Measurements from ENCODE around the gene TRIM25. TPM values are rescaled to one million over a fixed set of nuclear protein-coding genes. Genes with fewer than 3 reads are reported as not detected.

TRIM25 gene
- total RNA-seq, 2 donors from 2014 or later, result 45.9 to 104 TPM

- ATAC-seq, result no peak
- Mint-ChIP-seq H3K27ac (peak overlapping the region; percentile 87 to 96), H3K36me3 (peaks cover 26% of the 10 kb centered on the region), H3K4me1 (ENCODE audit: low read depth in 2 of 2) (peaks cover 38 to 41% of the 10 kb centered on the region in 2 donors), H3K27me3 (peaks cover 0 to 7% of the 10 kb centered on the region in 2 donors), H3K9me3 (peaks cover 8% of the 10 kb centered on the region), H3K4me3 (no peak overlapping the region)
- DNase-seq (ENCODE audit: low spot score), result no peak
Measured at GRCh38 chr17:56917559-56918296, 3.9 kb upstream of the TRIM25 start.

DNA sequence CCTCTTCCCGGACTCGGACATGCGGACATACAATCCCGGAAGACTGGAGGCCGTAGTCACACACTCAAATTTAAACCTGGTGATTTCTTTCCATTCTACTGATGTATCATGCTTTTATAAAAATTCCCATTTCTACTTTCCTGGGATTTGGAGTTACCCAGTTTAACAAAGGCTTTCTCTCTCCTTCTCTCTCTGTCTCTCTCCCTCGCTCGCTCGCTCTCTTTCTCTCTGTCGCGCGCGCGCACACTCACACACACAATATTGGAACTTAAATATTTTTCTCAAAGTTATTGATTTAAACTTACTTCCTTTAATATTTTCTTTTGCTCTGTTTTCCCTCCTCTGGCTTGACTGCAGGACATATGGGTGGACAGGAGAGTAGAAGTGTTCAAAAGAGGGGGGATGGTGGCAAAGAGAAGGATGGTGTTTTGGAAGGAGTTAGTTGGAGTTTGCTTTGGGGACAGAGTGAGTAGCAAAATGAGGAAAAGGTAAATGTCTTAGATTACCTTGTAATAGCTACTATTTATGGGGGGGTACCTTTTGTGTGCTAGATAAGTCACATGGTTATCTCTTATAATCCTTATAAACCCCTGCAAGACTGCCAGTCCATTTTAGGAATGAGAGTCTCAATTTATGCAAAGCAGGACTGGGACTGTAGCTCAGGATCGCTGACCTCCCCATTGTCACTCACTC, 878 bp upstream of the TRIM25 start:
- Mint-ChIP-seq H3K4me3 (peak overlapping the region; percentile 95), H3K27ac (peak overlapping the region; percentile 87 to 96), H3K9me3 (peaks cover 6% of the 10 kb centered on the region), H3K36me3 (peaks cover 23% of the 10 kb centered on the region), H3K4me1 (ENCODE audit: low read depth in 2 of 2) (peaks cover 57% of the 10 kb centered on the region in 2 donors), H3K27me3 (no peaks in the 10 kb centered on the region)
- no peak for DNase-seq (ENCODE audit: low spot score)
- ATAC-seq, result no peak

DNA sequence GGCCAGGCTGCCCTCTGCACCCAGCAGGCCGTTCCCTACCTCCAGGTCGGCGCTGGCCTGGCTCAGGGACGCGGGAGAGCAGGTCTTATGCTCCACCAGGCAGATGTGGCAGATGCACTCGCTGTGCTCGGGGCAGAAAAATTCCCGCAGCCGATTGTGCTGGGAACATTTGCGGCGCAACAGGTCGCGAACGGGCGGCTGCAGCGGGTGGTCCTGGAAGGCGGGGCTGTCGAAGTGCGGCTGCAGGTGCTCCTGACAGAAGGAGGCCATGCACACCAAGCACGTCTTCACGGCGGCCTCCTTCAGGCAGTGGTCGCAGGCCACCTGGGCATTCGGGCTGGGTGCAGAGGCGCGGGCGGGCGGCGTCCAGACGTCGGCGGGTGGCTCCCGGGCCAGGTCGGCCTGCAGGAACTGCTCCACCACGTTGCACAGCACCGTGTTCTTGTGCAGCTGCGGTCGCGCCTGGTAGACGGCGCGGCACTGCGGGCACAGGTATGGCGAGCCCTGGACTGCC, 439 bp downstream of the TRIM25 start:
- H3K27me3 Mint-ChIP-seq, result no peaks in the 10 kb centered on the region
- peak overlapping the region; percentile 87 to 96 for H3K27ac Mint-ChIP-seq
- ATAC-seq, result peak; percentile 53 to 59
- peaks cover 21% of the 10 kb centered on the region for H3K36me3 Mint-ChIP-seq
- no peak for DNase-seq (ENCODE audit: low spot score)
- peak overlapping the region; percentile 95 for H3K4me3 Mint-ChIP-seq
- peaks cover 4% of the 10 kb centered on the region for H3K9me3 Mint-ChIP-seq
- H3K4me1 Mint-ChIP-seq (ENCODE audit: low read depth in 2 of 2), result peaks cover 53 to 55% of the 10 kb centered on the region in 2 donors

- ATAC-seq (no peak), DNase-seq (ENCODE audit: low spot score) (no peak)
- Mint-ChIP-seq H3K9me3 (peaks cover 4% of the 10 kb centered on the region), H3K36me3 (peaks cover 24% of the 10 kb centered on the region), H3K27me3 (no peaks in the 10 kb centered on the region), H3K27ac (peak overlapping the region; percentile 87 to 96), H3K4me3 (peak overlapping the region; percentile 95), H3K4me1 (ENCODE audit: low read depth in 2 of 2) (peaks cover 58 to 59% of the 10 kb centered on the region in 2 donors)
Measured at GRCh38 chr17:56913000-56913311, 893 bp downstream of the TRIM25 start.

- Mint-ChIP-seq H3K27ac (peak overlapping the region; percentile 87 to 96), H3K4me3 (peak overlapping the region; percentile 95), H3K36me3 (peaks cover 23% of the 10 kb centered on the region), H3K9me3 (no peaks in the 10 kb centered on the region), H3K27me3 (no peaks in the 10 kb centered on the region), H3K4me1 (ENCODE audit: low read depth in 2 of 2) (peaks cover 61 to 64% of the 10 kb centered on the region in 2 donors)
- ATAC-seq (no peak), DNase-seq (ENCODE audit: low spot score) (no peak)
Measured at GRCh38 chr17:56912105-56912999, 1.5 kb downstream of the TRIM25 start.

- H3K36me3 Mint-ChIP-seq, result peaks cover 27% of the 10 kb centered on the region
- no peaks in the 10 kb centered on the region for H3K9me3 Mint-ChIP-seq
- H3K27ac Mint-ChIP-seq, result peak overlapping the region; percentile 32 to 61
- peak overlapping the region; percentile 45 for H3K4me3 Mint-ChIP-seq
- H3K27me3 Mint-ChIP-seq, result no peaks in the 10 kb centered on the region
- peaks cover 57% of the 10 kb centered on the region in 2 donors for H3K4me1 Mint-ChIP-seq (ENCODE audit: low read depth in 2 of 2)
- DNase-seq (ENCODE audit: low spot score) (no peak), ATAC-seq (no peak)
Measured at GRCh38 chr17:56910509-56911235, 3.2 kb downstream of the TRIM25 start.

DNA sequence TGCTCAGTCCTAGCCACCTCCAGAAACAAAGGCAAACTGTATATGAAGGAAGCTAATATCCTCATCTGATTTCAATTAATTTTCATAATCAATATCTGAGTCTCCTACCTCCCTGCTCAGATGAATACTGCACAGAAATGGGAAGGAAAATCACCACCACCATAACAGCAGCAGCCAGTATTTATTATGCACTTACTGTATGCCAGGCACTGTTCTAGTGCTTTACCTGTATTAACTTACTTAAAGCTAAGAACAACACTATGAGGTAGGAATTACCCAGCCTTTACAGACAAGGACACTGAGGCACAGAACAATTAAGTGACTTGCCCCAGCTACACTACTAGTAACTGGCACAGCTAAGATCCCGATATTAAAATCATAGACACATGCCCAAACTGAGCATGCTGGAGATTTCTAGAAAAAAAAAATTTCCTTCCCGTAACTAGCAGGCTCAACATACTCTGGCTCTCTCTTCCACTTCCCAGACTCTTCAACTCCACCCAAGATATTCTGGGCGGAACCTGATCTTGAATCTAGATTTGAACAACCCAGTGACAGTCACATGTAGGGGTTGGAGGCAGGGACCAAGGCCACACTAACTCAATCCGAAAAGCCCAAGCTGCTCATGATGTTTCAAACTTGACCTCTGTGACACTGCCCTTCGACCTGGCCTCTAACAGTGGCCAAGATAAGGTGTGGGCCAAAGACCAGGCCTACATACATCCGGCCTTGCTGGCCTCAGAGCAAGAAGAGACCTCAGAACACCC, 3.9 kb downstream of the TRIM25 start:
- no peak for DNase-seq (ENCODE audit: low spot score)
- Mint-ChIP-seq H3K36me3 (peaks cover 28% of the 10 kb centered on the region), H3K27me3 (no peaks in the 10 kb centered on the region), H3K4me3 (peak overlapping the region; percentile 45), H3K9me3 (no peaks in the 10 kb centered on the region), H3K4me1 (ENCODE audit: low read depth in 2 of 2) (peaks cover 50 to 51% of the 10 kb centered on the region in 2 donors), H3K27ac (peak overlapping the region; percentile 32 to 61)
- no peak for ATAC-seq

DNA sequence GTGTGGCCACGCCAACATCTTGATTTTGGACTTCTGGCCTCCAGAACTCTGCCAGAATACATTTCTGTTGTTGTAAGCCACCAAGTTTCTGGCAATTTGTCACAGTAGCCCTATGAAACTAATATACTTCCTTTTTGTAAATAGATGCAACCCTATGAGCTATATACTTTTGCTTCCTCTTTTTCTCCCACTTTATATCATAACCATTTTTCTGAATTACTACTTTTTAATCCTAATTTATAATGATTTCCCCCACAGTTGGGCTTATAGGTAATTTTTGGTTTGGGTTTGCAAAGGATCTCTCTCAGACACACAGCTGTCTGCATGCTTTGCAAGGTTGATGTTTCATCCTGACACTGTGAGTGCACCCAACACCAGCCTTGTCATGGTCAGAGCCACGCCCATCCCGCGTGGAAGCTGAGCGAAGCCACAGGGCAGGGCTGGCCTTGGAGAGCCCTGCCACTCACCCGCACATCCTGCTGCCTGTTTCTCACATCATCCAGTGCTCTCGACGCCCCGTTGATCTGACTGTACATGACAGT, 5.8 kb downstream of the TRIM25 start:
- Mint-ChIP-seq H3K9me3 (no peaks in the 10 kb centered on the region), H3K4me1 (ENCODE audit: low read depth in 2 of 2) (peaks cover 46 to 55% of the 10 kb centered on the region in 2 donors), H3K4me3 (peak overlapping the region; percentile 44), H3K27ac (peak overlapping the region; percentile 77 to 84), H3K27me3 (no peaks in the 10 kb centered on the region), H3K36me3 (peaks cover 40% of the 10 kb centered on the region)
- ATAC-seq (peak; percentile 91 to 96), DNase-seq (ENCODE audit: low spot score) (peak; percentile 77)

DNA sequence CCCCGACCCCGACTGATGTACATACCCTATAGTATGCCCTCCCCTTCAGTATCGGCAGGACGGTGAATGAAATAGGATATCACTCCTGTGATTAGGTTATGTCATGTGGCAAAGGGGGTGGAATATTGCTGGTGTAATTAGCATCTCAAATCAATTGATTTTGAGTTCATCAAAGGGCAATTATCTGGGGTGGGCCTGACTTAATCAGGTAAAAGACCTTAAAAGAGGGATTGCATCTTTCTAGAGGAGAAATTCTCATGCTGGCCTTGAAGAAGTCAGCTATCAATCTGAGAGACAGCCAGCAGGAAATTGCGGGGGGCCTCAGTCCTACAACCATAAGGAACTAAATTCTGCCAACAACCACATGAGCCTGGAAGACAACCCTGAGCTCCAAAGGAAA, 10.3 kb downstream of the TRIM25 start:
- Mint-ChIP-seq H3K27ac (no peak overlapping the region), H3K27me3 (no peaks in the 10 kb centered on the region), H3K4me3 (no peak overlapping the region), H3K4me1 (ENCODE audit: low read depth in 2 of 2) (peaks cover 27 to 37% of the 10 kb centered on the region in 2 donors), H3K36me3 (peaks cover 45% of the 10 kb centered on the region), H3K9me3 (no peaks in the 10 kb centered on the region)
- ATAC-seq (no peak), DNase-seq (ENCODE audit: low spot score) (no peak)

GRCh38 chr17:56902348-56902747, 11.5 kb downstream of the TRIM25 start:
- Mint-ChIP-seq H3K36me3 (peaks cover 36% of the 10 kb centered on the region), H3K4me3 (no peak overlapping the region), H3K9me3 (no peaks in the 10 kb centered on the region), H3K27ac (no peak overlapping the region), H3K27me3 (no peaks in the 10 kb centered on the region), H3K4me1 (ENCODE audit: low read depth in 2 of 2) (peaks cover 24 to 25% of the 10 kb centered on the region in 2 donors)
- no peak for ATAC-seq
- DNase-seq (ENCODE audit: low spot score), result no peak

DNA sequence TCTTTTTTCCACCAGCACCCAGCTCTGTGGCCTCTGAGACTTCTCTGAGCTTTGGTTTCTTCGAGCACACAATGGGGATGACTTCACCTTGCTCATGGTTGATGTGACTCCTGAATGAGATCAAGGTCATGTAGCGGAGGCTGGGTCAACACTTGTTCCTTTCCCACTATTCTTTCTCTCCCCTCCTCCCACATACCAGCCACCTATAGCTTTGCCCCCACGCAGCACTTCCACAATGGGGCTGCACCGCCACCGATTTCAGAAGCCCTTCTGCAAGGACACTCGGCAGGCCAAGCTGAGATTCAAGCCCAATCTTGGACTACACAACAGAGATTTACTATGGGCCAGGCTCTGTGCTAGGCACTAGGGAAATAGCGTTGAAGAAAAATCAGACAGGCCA, 14.4 kb downstream of the TRIM25 start:
- Mint-ChIP-seq H3K27ac (no peak overlapping the region), H3K4me3 (no peak overlapping the region), H3K9me3 (no peaks in the 10 kb centered on the region), H3K27me3 (no peaks in the 10 kb centered on the region), H3K36me3 (peaks cover 24% of the 10 kb centered on the region), H3K4me1 (ENCODE audit: low read depth in 2 of 2) (peaks cover 12 to 18% of the 10 kb centered on the region in 2 donors)
- DNase-seq (ENCODE audit: low spot score), result no peak
- no peak for ATAC-seq

GRCh38 chr17:56898874-56899273, 15.0 kb downstream of the TRIM25 start:
- H3K27ac Mint-ChIP-seq, result peak overlapping the region in 1 of 2 donors; percentile 49
- peaks cover 22% of the 10 kb centered on the region for H3K36me3 Mint-ChIP-seq
- no peaks in the 10 kb centered on the region for H3K9me3 Mint-ChIP-seq
- H3K4me3 Mint-ChIP-seq, result no peak overlapping the region
- H3K4me1 Mint-ChIP-seq (ENCODE audit: low read depth in 2 of 2), result peaks cover 7 to 14% of the 10 kb centered on the region in 2 donors
- no peak for DNase-seq (ENCODE audit: low spot score)
- H3K27me3 Mint-ChIP-seq, result no peaks in the 10 kb centered on the region
- ATAC-seq, result no peak
